ENCODE results near the gene CBFA2T3. TPM values are rescaled to one million over a fixed set of nuclear protein-coding genes. Genes with fewer than 3 reads are reported as not detected.

CBFA2T3 gene
- total RNA-seq, 4 donors from 2014 or later, result 0.78 to 5.0 (median 2.8) TPM

DNA sequence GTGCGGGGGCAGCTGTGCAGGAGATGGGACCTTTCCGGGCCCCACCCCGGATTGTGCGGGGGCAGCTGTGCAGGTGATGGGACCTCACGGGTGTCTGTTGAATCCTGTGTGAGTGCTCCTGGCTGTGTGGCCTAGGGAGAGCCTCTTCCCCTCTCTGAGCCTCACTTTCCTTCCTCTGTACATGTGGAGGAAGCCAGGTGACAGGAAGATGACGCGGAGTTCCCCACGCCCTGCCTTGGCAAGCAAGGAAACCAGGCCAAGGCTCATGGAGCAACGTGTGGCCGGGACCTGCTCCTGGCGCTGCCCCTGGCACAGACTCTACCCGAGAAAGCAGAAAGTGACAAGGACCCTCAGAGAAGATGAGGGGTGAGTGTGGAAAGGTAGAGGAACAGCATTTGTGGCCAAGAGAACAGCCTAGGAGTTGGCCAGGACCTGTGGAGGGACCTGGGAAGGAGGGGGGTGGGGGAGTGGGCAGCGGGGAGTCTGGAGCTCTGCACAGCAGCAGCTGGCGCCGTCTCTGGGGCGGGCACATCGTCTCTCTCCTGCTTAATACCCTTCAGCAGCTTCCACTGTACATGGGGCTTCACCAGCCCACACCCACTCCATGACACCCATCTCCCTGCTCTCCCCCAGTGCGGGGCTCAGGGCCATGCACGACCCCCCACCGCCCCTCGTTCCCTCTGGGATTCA is 72.2 kb downstream of the CBFA2T3 start:
- Histone ChIP-seq H3K36me3 (peaks cover 0 to 10% (median 0%) of the 10 kb centered on the region in 3 donors), H3K27ac (no peak overlapping the region), H3K27me3 (peaks cover 0 to under 1% of the 10 kb centered on the region in 2 donors), H3K4me3 (no peak overlapping the region), H3K4me1 (no peaks in the 10 kb centered on the region), H3K9me3 (no peaks in the 10 kb centered on the region)
- TF ChIP-seq POLR2A (IDR thresholded peaks at IDR 0.05), result no peak
- TF ChIP-seq, protein P1, sequence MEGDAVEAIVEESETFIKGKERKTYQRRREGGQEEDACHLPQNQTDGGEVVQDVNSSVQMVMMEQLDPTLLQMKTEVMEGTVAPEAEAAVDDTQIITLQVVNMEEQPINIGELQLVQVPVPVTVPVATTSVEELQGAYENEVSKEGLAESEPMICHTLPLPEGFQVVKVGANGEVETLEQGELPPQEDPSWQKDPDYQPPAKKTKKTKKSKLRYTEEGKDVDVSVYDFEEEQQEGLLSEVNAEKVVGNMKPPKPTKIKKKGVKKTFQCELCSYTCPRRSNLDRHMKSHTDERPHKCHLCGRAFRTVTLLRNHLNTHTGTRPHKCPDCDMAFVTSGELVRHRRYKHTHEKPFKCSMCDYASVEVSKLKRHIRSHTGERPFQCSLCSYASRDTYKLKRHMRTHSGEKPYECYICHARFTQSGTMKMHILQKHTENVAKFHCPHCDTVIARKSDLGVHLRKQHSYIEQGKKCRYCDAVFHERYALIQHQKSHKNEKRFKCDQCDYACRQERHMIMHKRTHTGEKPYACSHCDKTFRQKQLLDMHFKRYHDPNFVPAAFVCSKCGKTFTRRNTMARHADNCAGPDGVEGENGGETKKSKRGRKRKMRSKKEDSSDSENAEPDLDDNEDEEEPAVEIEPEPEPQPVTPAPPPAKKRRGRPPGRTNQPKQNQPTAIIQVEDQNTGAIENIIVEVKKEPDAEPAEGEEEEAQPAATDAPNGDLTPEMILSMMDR (IDR thresholded peaks at IDR 0.05), result no peak
- no peak for TF ChIP-seq EP300 (IDR thresholded peaks at IDR 0.05)
- DNase-seq (ENCODE audit: low spot score in 2 of 2), result no peak
- WGBS, 2 donors, result 78 to 80% methylated on average over 21 of the region's 21 CpGs

DNA sequence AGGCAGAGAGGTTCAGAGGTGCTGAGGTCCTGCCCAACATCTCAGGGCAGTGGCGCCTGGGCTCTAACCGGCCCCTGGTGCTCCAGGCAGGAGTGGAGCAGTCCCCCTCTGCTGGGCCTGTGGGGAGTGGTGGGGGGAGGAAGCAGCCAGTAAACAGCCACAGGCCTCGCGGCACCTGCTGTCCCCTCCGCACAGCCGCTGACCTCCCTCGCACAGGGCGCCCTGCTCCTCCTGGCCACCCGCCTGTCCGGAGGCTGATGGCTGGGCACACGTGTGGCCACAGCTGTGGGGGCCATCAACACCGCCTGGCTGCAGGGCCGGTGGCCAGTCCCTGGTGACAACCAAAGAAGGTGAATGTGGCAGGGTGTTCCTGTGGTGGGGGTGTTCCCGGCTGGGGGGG is 73.7 kb downstream of the CBFA2T3 start:
- no peak overlapping the region for H3K4me3 ChIP-seq
- peaks cover 0 to 10% (median 0%) of the 10 kb centered on the region in 3 donors for H3K36me3 ChIP-seq
- no peak for DNase-seq (ENCODE audit: low spot score in 2 of 2)
- WGBS, 2 donors, result 71 to 89% methylated on average over 11 to 14 of the region's 14 CpGs
- H3K9me3 ChIP-seq, result no peaks in the 10 kb centered on the region
- H3K27ac ChIP-seq, result no peak overlapping the region
- no peaks in the 10 kb centered on the region for H3K4me1 ChIP-seq
- TF ChIP-seq POLR2A (IDR thresholded peaks at IDR 0.05) (no peak), EP300 (IDR thresholded peaks at IDR 0.05) (no peak)
- TF ChIP-seq, protein P1 (IDR thresholded peaks at IDR 0.05), result no peak
- H3K27me3 ChIP-seq, result no peaks in the 10 kb centered on the region

DNA sequence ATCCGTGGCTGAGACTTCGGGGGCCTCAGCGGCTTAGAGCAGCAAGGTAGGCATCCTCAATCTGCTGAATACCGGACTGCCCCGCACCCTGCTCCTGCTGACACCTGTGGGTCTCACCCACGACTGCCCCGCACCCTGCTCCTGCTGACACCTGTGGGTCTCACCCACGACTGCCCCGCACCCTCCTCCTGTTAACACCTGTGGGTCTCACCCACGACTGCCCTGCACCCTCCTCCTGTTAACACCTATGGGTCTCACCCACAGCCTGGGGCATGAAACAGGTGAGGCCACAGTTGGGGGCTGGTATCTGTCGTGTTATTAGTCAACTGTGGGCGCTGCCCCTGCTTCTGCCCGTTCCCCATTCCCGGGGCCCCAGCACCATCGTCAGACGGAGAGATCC is 74.3 kb downstream of the CBFA2T3 start:
- Histone ChIP-seq H3K9me3 (no peaks in the 10 kb centered on the region), H3K36me3 (peaks cover 0 to 12% (median 0%) of the 10 kb centered on the region in 3 donors), H3K4me1 (no peaks in the 10 kb centered on the region), H3K27me3 (no peaks in the 10 kb centered on the region), H3K27ac (no peak overlapping the region), H3K4me3 (no peak overlapping the region)
- no peak for DNase-seq (ENCODE audit: low spot score in 2 of 2)
- TF ChIP-seq EP300 (IDR thresholded peaks at IDR 0.05) (no peak), POLR2A (IDR thresholded peaks at IDR 0.05) (no peak)
- TF ChIP-seq, protein P1 (IDR thresholded peaks at IDR 0.05), result no peak
- 88% methylated on average over 11 to 15 of the region's 16 CpGs for WGBS, 2 donors

DNA sequence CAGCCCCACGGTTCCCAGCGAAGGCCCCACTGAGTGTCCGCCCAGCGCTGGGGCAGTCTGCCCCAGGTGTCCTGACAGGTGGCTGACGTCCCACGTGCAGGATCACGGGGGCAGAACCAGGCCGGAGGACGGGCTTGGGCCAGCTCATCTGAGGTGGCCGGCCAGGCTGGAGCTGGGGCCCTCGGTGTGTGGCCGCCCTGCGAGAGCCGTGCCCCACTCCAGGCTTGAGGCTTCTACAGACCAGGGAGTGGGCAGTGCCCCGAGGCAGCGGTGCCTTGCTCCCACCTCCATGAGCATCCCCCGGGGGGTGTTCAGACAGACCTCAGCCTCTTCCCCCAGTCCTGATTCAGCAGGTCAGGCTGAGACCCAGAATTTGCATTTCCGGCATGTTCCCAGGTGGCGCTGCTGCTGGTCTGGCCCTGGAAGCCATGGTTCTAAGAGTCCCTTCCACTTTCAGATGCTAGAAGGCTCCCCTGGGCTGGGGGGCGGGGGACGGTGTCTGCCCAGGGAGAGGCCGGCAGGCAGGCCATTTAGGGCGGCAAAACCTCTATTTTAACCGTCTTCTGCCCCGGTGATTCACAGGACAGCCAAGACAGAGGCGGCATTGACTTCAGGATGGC is 75.2 kb downstream of the CBFA2T3 start:
- Histone ChIP-seq H3K4me3 (no peak overlapping the region), H3K27me3 (no peaks in the 10 kb centered on the region), H3K27ac (no peak overlapping the region), H3K9me3 (no peaks in the 10 kb centered on the region), H3K36me3 (peaks cover 0 to 14% (median 0%) of the 10 kb centered on the region in 3 donors), H3K4me1 (no peaks in the 10 kb centered on the region)
- WGBS, 2 donors, result 72 to 76% methylated on average over 15 to 18 of the region's 26 CpGs
- DNase-seq (ENCODE audit: low spot score in 2 of 2), result no peak
- TF ChIP-seq POLR2A (IDR thresholded peaks at IDR 0.05) (no peak), EP300 (IDR thresholded peaks at IDR 0.05) (no peak)
- TF ChIP-seq, protein P1 (IDR thresholded peaks at IDR 0.05), result no peak

DNA sequence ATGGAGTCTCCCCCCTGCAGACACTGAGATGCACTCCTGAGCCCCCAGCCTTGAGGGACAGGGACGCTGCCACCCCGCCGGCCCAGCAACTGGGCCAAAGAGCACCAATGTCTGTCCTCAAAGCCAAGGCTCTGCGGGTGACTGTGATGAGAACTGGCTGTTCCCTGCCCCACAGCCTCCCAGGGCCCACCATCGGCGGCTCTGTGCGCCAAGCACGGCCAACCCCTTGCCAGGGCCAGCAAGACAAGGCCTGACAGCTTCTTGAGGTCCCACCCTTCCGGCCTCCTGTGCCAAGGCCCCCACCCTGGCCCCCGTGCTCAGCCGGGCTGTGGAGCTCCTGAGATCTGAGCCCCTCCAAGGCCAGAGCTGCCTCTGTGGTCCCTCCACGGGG is 76.3 kb downstream of the CBFA2T3 start:
- no peak for DNase-seq (ENCODE audit: low spot score in 2 of 2)
- peaks cover 0 to 14% (median 0%) of the 10 kb centered on the region in 3 donors for H3K36me3 ChIP-seq
- no peak overlapping the region for H3K27ac ChIP-seq
- no peak overlapping the region for H3K4me3 ChIP-seq
- H3K27me3 ChIP-seq, result no peaks in the 10 kb centered on the region
- TF ChIP-seq, protein P1 (IDR thresholded peaks at IDR 0.05), result no peak
- TF ChIP-seq POLR2A (IDR thresholded peaks at IDR 0.05) (no peak), EP300 (IDR thresholded peaks at IDR 0.05) (no peak)
- WGBS, 2 donors, result 90 to 100% methylated on average over 1 to 6 of the region's 12 CpGs
- no peaks in the 10 kb centered on the region for H3K9me3 ChIP-seq
- no peaks in the 10 kb centered on the region for H3K4me1 ChIP-seq

All from tibial nerve (tissue), 4 donors.